ENCODE results near the gene HDAC1.

Gene HDAC1

DNA sequence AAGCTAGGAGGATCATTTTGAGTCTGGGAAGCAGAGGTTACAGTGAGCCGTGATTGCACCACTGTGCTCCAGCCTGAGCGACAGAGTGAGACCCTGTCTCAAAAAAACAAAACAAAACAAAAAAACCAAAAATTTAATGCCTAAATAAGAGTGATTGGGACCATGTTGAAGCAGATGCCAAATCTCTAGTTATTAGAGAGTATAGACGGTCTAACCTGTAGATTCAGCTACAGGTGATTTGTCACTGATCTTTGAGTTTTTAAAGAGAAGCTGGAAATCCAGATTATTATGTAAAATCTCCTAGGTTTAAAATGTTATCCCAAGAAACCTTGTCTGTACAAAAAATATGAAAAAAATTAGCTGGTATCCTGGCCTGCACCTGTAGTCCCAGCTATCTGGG, 11.5 kb downstream of the HDAC1 start:
- TF ChIP-seq, protein P1, sequence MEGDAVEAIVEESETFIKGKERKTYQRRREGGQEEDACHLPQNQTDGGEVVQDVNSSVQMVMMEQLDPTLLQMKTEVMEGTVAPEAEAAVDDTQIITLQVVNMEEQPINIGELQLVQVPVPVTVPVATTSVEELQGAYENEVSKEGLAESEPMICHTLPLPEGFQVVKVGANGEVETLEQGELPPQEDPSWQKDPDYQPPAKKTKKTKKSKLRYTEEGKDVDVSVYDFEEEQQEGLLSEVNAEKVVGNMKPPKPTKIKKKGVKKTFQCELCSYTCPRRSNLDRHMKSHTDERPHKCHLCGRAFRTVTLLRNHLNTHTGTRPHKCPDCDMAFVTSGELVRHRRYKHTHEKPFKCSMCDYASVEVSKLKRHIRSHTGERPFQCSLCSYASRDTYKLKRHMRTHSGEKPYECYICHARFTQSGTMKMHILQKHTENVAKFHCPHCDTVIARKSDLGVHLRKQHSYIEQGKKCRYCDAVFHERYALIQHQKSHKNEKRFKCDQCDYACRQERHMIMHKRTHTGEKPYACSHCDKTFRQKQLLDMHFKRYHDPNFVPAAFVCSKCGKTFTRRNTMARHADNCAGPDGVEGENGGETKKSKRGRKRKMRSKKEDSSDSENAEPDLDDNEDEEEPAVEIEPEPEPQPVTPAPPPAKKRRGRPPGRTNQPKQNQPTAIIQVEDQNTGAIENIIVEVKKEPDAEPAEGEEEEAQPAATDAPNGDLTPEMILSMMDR (IDR thresholded peaks at IDR 0.05; ENCODE audit: low read depth, low read length, missing control alignments): no peak
- no peak for DNase-seq (ENCODE audit: low read depth)
- no peak overlapping the region for H3K4me3 ChIP-seq (ENCODE audit: low read depth, low read length)

DNA sequence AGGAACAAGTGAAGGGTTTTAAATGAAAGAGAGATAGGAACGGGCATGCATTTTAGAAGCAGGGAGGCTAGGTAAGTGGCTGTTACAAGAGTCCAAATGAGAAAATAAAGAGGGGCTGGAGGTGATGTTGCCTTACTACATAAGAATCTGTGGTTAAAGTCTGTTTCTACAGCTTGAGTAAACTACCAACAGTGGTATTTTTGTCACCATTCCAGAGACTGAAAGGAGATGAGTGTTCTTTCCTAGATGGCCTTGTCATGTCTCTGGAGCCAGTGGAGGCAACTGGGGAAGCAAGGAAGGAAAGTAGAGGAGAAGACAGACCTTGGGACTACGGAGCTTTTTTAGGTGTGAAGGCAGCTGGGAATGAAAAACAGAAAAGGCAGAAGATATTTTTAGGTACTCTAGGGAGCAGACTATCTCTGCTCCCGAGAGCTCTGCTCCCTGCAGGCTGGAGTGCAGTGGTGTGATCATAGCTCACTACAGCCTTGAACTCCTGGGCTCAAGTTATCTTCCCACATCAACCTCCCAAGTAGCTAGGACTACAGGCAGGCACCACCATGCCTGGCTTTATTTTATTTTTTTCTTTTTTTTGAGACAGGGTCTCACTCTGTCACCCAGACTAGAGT, 12.2 kb downstream of the HDAC1 start:
- DNase-seq (ENCODE audit: low read depth): no peak
- TF ChIP-seq, protein P1 (IDR thresholded peaks at IDR 0.05; ENCODE audit: low read depth, low read length, missing control alignments): no peak
- H3K4me3 ChIP-seq (ENCODE audit: low read depth, low read length): no peak overlapping the region

DNA sequence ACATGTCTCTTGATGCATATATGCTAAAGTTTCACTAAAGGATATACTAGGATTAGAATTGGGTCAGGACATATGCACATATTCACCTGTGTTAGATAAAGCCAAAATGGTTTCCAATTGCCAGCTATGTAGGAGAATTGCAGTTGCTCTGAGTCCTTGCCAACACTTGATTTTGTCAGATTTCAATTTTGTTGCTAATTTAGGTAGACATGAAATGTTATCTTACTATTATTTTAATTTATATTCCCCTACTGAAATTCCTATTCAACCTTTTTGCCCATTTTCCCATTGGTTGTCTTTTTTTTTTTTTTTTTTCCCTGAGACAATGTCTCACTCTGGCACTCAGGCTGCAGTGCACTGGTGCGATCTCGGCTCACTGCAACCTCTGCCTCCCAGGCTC, 13.4 kb downstream of the HDAC1 start:
- no peak overlapping the region for H3K4me3 ChIP-seq (ENCODE audit: low read depth, low read length)
- DNase-seq (ENCODE audit: low read depth): no peak
- TF ChIP-seq, protein P1 (IDR thresholded peaks at IDR 0.05; ENCODE audit: low read depth, low read length, missing control alignments): no peak

DNA sequence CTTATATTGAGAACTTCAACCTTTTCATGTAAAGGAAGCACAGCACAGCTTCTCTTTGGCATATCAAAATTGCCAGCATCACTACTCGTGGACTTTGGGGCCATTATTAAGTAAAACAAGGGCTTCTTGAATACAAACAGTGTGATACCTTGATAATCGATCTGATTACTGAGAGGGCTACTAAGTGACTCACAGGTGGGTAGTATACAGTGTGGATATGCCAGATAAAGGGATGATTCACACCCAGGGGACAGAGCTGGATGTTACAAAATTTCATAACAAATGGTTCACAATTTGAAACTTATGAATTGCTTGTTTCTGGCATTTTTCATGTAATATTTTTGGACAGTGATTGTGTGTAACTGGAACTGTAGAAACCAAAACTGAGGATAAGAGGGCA, 15.4 kb downstream of the HDAC1 start:
- TF ChIP-seq, protein P1 (IDR thresholded peaks at IDR 0.05; ENCODE audit: low read depth, low read length, missing control alignments): no peak
- H3K4me3 ChIP-seq (ENCODE audit: low read depth, low read length): no peak overlapping the region
- no peak for DNase-seq (ENCODE audit: low read depth)

DNA sequence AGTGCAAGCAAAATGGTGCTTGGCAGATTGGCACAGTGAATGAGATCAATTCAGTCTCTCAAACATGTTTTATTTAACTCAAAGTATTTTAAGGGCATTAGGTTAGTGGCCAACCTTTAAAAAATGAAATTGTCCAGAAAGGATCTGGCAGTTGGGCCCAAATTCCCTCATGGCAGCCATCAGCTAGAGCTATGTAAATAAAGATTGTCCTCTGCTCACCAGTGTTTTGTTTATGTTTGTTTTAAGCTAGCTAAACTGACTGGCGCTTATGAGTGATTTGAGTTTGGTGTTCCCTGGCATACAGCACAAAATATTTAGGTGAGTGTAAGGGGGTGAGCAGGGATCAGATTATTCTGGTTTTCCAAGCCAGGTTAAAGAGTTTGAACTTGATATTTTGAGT, 18.1 kb downstream of the HDAC1 start:
- DNase-seq (ENCODE audit: low read depth): no peak
- TF ChIP-seq, protein P1 (IDR thresholded peaks at IDR 0.05; ENCODE audit: low read depth, low read length, missing control alignments): no peak
- H3K4me3 ChIP-seq (ENCODE audit: low read depth, low read length): no peak overlapping the region

DNA sequence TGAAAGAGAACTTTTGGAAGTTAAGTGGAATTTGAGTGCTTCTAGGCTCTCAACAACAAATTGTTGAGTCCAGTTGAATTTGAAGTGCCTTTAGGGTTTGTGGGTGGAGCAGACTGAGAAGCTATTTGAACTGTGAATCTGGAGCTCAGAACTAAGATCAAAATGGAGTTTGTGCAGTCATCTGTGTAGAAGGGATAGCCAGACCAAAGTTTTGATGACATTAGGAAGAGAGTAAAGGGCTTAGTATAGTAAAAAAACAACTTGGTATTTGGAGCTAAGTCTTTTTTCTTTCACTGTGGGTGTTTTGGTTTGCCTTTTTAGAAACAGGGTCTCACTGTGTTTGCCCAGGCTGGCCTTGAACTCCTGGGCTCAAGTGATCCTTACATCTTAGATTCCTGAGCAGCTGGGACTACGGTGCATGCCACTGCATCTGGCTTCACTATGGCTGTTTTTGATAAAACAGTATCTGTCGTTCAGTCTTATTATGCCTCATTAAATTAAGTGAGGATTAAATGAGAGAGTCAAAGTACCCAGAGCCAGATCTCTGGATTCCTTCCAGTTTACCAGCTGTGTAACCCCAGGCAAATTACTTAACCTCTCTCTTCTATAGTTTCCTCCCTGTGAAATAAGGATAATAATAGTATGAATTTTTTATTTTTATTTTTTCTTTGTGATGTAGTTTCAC, 20.0 kb downstream of the HDAC1 start:
- TF ChIP-seq, protein P1 (IDR thresholded peaks at IDR 0.05; ENCODE audit: low read depth, low read length, missing control alignments): no peak
- no peak for DNase-seq (ENCODE audit: low read depth)
- H3K4me3 ChIP-seq (ENCODE audit: low read depth, low read length): no peak overlapping the region

DNA sequence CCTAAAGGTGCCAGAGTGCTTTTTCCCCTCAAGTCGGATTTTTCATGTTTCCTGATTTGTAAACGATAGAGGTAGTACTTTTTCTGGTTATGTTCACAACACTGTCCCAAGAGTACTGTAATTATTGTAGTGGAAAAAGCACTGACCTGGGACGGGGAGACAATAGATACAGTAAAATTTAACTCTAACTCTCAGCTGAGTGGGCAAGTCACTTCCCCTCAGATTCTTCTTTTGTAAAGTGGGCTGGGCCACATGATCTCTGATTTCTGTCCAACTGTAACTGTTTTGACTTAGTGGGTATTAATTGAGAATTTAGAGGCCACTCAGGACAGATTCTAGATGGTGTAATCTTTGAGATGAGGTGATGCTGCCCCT, 25.0 kb downstream of the HDAC1 start:
- H3K4me3 ChIP-seq (ENCODE audit: low read depth, low read length): no peak overlapping the region
- TF ChIP-seq, protein P1 (IDR thresholded peaks at IDR 0.05; ENCODE audit: low read depth, low read length, missing control alignments): no peak
- no peak for DNase-seq (ENCODE audit: low read depth)

Measured in GM12864 (cell line).